Thoracic aorta (tissue), 2 donors: ENCODE measurements around the gene YARS1. TPM values are rescaled to one million over a fixed set of nuclear protein-coding genes. Genes with fewer than 3 reads are reported as not detected.

ENCODE experiments used
- ATAC-seq: fragments of 150-250 bp; one replicate; pipeline ENCODE4 v1.8.0; 2017; ENCODE audit warnings: low read depth; ENCODE audit not compliant: insufficient number of reproducible peaks, low FRiP score
- DNase-seq: peaks from one replicate; pipeline ENCODE4 v3.0.0-alpha.2; 2020; ENCODE audit warnings: low spot score
- H3K27ac ChIP-seq, 2 donors: fragments of 200-600 bp; sonication (generic); 1 replicate in 1 of 2; 2 replicates in 1 of 2; pipeline ENCODE4 v1.5.1; 2016; ENCODE audit warnings: mild to moderate bottlenecking in 2 of 2, moderate library complexity in 2 of 2
- H3K27me3 ChIP-seq: fragments of 200-600 bp; sonication (generic); replicated peaks from 2 replicates; pipeline ENCODE4 v1.6.0; 2016; ENCODE audit warnings: mild to moderate bottlenecking; ENCODE audit not compliant: insufficient read depth
- H3K36me3 ChIP-seq: fragments of 200-600 bp; sonication (generic); one replicate; pipeline ENCODE4 v1.5.1; 2016
- H3K4me1 ChIP-seq, 2 donors: fragments of 200-600 bp; sonication (generic); 1 replicate in 1 of 2; 2 replicates in 1 of 2; pipeline versions ENCODE4 v1.5.1 to v1.6.0; 2016; ENCODE audit warnings: low read depth in 2 of 2, mild to moderate bottlenecking in 1 of 2; ENCODE audit not compliant: control insufficient read depth in 1 of 2
- H3K4me3 ChIP-seq: fragments of 200-600 bp; sonication (generic); 2 replicates; pipeline ENCODE4 v1.5.1; 2016; ENCODE audit warnings: mild to moderate bottlenecking
- H3K9me3 ChIP-seq: fragments of 200-600 bp; sonication (generic); 2 replicates; pipeline ENCODE4 v1.5.1; 2016
- total RNA-seq, 2 donors: library from RNA; depleted of rRNA; stranded (reverse); fragments of >200 nt; gene quantifications; one replicate each; pipeline versions ENCODE4 v1.1.0 to v1.2.3, GENCODE V29; 2016
- TF ChIP-seq, protein P1 (sequence below): fragments of 200-600 bp; sonication (generic); IDR thresholded peaks from one replicate; pipeline ENCODE4 v1.5.1; 2019; ENCODE audit warnings: antibody characterized with exemption

Gene YARS1
- total RNA-seq, 2 donors from 2014 or later, result 62.5 to 74.9 TPM

- H3K27me3 ChIP-seq, result no peaks in the 10 kb centered on the region
- no peaks in the 10 kb centered on the region for H3K36me3 ChIP-seq
- H3K4me1 ChIP-seq, result peaks cover 10 to 24% of the 10 kb centered on the region in 2 donors
- H3K27ac ChIP-seq, result peak overlapping the region in 1 of 2 donors; percentile 38
- no peaks in the 10 kb centered on the region for H3K9me3 ChIP-seq
- ATAC-seq (no peak), DNase-seq (no peak)
- H3K4me3 ChIP-seq, result no peak overlapping the region
- TF ChIP-seq, protein P1, sequence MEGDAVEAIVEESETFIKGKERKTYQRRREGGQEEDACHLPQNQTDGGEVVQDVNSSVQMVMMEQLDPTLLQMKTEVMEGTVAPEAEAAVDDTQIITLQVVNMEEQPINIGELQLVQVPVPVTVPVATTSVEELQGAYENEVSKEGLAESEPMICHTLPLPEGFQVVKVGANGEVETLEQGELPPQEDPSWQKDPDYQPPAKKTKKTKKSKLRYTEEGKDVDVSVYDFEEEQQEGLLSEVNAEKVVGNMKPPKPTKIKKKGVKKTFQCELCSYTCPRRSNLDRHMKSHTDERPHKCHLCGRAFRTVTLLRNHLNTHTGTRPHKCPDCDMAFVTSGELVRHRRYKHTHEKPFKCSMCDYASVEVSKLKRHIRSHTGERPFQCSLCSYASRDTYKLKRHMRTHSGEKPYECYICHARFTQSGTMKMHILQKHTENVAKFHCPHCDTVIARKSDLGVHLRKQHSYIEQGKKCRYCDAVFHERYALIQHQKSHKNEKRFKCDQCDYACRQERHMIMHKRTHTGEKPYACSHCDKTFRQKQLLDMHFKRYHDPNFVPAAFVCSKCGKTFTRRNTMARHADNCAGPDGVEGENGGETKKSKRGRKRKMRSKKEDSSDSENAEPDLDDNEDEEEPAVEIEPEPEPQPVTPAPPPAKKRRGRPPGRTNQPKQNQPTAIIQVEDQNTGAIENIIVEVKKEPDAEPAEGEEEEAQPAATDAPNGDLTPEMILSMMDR, result no peak
These were observed 55.8 kb downstream of the YARS1 start for GRCh38 chr1:32761253-32761877.

- Histone ChIP-seq H3K9me3 (no peaks in the 10 kb centered on the region), H3K27ac (no peak overlapping the region), H3K4me1 (peaks cover 10 to 24% of the 10 kb centered on the region in 2 donors), H3K36me3 (no peaks in the 10 kb centered on the region), H3K4me3 (no peak overlapping the region), H3K27me3 (no peaks in the 10 kb centered on the region)
- TF ChIP-seq, protein P1, result no peak
- DNase-seq, result no peak
- ATAC-seq, result no peak
These were observed 57.0 kb downstream of the YARS1 start for GRCh38 chr1:32759997-32760623.

DNA sequence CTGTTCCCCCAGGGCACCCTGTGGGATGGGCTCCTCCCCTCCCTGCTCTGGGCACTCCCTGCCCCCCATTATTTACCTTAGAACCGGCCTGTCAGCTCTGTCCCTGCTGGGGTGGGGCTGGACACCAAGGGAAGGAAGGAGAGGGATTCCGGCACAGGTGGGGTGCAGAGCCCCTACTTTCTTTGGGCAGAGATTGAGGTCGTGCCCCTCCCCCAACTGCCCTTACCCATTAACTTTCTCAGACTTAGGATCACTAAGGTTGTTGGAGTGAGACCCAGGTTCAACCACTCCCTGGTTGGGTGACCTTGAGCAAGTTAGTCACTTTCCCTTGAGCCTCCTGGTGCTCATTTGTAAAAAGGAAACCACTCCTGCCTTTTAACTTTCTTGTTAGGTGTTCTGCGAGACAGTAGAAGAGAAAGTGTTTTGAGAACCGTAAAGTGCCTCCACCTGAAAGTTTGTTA lies 57.6 kb downstream of the YARS1 start:
- TF ChIP-seq, protein P1, result no peak
- Histone ChIP-seq H3K27ac (no peak overlapping the region), H3K9me3 (no peaks in the 10 kb centered on the region), H3K4me3 (no peak overlapping the region), H3K27me3 (no peaks in the 10 kb centered on the region), H3K4me1 (peaks cover 10 to 24% of the 10 kb centered on the region in 2 donors), H3K36me3 (no peaks in the 10 kb centered on the region)
- DNase-seq (no peak), ATAC-seq (no peak)

DNA sequence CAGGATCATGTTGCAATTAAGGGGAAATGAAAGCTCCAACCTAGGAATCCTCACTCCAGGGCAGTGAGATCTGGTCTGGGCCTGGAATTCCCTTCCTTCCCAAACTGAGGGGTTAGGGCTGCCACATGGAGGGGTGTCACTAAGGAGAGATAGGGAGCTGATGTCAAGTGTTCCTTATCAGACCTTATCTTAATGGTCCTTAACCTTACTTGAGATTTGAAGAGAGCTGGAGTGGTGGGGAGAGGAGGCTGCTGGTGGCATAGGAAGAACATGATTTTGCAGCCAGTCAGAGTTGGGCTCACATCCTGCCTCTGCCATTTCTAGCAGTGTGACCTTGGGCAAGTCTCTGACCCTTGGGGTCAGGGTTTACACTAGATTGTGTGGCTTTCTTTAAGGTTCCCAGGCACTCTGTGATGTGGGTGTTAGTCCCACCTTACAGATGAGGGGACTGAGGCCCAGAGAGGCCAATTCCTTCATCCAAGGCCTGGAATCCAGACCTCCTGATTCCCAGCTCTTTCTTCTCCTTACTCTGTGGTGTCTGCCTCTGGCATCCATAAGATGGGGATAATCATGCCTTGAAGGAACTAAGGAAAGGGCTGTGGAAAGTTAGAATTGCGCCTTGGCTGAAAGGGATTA lies 58.2 kb downstream of the YARS1 start:
- DNase-seq (no peak), ATAC-seq (no peak)
- Histone ChIP-seq H3K36me3 (no peaks in the 10 kb centered on the region), H3K27ac (no peak overlapping the region), H3K4me3 (no peak overlapping the region), H3K9me3 (no peaks in the 10 kb centered on the region), H3K4me1 (peaks cover 16 to 29% of the 10 kb centered on the region in 2 donors), H3K27me3 (no peaks in the 10 kb centered on the region)
- TF ChIP-seq, protein P1, result no peak

- no peak for ATAC-seq
- no peak for DNase-seq
- H3K27me3 ChIP-seq, result no peaks in the 10 kb centered on the region
- H3K4me1 ChIP-seq, result peaks cover 19 to 32% of the 10 kb centered on the region in 2 donors
- no peak overlapping the region for H3K4me3 ChIP-seq
- no peaks in the 10 kb centered on the region for H3K36me3 ChIP-seq
- no peak overlapping the region for H3K27ac ChIP-seq
- H3K9me3 ChIP-seq, result no peaks in the 10 kb centered on the region
- TF ChIP-seq, protein P1, result no peak
These were observed 58.9 kb downstream of the YARS1 start for GRCh38 chr1:32758177-32758794.
